Activated CD4-positive, alpha-beta T cell treated with anti-CD3 and anti-CD28 coated beads for 24 hours (primary cell): ENCODE measurements around the gene ZNF541.

Source experiments
- DNase-seq, 2 donors: peaks; one replicate each; pipeline ENCODE4 v3.0.0-alpha.2; 2020; ENCODE audit warnings: low read depth in 2 of 2

Gene ZNF541

DNA sequence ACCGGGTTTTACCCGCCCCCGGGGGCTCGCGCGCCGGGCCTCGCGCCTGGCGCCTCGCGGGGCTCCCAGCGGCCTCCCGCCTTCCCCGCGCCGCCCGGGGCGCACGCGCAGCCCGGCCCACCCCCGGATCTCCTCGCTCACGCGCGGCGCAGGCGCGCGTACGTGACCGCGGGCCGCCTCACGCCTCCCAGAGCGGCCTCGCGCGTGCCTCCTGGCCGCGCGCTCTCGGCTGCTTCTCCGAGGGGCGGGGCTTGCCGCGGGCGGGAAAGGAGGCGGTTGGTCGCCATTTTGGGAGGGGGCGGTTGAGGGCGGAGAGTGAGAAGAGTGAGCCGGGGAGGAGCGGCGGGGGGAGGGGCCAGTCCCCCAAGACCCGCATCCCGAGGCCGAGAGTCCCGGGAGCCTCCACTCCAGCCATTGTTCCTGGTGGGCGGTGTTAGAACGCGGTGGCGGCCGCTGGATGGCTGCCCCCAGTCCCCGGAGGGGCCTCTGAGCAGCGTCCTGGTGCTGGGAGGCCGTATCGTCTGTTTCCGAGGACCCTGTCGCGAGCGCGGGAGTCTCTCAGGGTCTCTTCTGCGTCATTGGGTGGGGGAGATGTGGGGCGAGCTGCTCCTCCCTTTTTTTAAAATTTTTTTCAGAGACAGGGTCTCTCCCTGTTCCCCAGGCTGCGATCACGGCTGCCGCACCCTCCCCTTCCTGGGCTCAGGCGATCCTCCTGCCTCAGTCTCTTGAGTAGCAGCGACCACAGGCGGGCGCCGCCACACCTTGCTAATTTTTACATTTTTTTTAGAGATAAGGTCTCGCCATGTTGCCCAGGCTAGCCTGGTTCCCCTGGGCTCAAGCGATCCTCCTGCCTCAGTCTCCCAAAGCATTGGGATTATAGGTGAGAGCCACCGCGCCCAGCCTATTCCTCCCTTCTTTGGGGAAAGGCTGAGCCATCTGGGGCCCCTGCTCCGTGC, at the start of gene ZNF541:
Gene ZNF541, minus strand, starts transcription at position 78 of the 956 bp plus-strand sequence. CDS start 17,292 bp downstream, outside the sequence.
- peak; percentile 62 to 69 for DNase-seq

GRCh38 chr19:47619763-47620162, 46.8 kb upstream of the ZNF541 start:
- DNase-seq = no peak

GRCh38 chr19:47618771-47619170, 45.8 kb upstream of the ZNF541 start:
- DNase-seq = no peak

DNA sequence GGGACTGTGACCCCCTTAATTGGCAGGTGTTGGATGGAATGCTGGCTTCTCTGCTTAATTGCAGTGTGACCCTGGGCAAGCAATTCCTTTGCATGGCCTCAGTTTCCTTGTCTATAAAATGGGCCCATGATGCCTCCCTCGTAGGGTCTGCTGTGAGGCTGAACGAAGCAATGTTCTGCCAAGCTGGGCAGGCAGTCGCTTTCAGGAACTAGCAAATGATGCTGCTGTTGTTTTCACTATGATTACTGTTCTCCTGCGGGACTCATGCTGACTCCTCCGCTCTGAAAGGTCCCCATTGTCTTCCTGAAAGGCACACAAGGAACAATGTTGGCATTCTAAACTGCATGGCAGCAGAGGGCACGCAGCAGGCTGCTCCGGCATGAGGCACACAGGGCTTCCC, 42.8 kb upstream of the ZNF541 start:
- no peak for DNase-seq

DNA sequence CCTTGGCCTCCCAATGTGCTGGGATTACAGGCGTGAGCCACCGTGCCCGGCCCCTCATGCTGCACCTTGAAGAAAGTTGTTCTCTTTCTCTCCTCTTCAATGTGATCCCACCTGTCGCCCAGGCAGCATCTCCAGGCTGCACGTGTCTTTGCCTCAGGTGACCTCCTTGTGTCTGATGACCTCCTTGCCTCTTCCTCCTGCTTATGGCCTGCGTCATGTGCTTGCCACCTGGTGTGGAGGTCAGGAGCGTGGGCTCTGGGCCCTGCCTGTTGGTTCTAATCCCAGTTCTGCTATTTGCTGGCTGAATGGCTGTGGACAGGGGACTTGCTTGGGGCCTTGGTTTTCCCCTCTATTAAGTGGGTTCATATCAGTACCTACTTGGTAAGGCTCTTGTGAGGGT, 42.3 kb upstream of the ZNF541 start:
- DNase-seq = no peak

DNA sequence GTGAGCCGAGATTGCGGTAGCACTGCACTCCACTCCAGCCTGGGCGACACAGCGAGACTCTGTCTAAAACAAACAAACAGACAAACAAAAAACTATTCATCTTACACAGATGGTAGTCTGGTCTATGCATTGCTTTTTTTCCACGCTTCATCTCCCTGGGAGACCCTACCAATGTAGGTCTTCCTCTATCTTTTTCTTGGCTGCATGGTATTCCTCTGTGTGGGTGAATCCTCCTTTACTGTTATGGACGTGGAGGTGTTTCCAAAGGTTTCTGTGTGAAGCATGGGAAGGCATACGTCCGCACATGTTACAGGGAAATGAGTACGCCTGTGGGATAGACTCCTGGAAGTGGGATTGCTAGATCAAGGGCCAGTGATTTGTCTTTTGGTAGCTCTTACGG, 41.6 kb upstream of the ZNF541 start:
- no peak for DNase-seq

- DNase-seq = no peak
These were observed 41.0 kb upstream of the ZNF541 start for GRCh38 chr19:47614021-47614295.

GRCh38 chr19:47613165-47614020, 40.4 kb upstream of the ZNF541 start:
- DNase-seq = no peak

DNA sequence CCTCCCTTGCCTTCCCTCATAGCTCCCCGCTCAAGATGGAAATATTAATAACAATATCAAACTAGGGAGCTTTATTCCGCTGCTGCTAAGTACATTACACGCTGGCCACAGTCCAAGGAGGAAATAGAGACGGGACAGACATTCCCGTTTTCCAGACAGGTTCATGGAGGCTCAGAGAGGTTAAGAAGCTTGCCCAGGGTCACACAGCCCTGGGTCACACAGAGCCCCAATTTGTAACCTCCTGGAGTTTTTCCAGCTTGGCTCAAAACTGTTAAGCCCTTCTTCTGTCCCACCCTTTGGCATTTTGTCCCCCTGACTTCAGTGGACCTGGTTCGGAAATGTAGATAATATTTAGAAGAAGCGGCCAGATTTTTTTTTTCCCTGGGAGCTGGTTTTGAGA, 38.0 kb upstream of the ZNF541 start:
- DNase-seq = no peak

DNA sequence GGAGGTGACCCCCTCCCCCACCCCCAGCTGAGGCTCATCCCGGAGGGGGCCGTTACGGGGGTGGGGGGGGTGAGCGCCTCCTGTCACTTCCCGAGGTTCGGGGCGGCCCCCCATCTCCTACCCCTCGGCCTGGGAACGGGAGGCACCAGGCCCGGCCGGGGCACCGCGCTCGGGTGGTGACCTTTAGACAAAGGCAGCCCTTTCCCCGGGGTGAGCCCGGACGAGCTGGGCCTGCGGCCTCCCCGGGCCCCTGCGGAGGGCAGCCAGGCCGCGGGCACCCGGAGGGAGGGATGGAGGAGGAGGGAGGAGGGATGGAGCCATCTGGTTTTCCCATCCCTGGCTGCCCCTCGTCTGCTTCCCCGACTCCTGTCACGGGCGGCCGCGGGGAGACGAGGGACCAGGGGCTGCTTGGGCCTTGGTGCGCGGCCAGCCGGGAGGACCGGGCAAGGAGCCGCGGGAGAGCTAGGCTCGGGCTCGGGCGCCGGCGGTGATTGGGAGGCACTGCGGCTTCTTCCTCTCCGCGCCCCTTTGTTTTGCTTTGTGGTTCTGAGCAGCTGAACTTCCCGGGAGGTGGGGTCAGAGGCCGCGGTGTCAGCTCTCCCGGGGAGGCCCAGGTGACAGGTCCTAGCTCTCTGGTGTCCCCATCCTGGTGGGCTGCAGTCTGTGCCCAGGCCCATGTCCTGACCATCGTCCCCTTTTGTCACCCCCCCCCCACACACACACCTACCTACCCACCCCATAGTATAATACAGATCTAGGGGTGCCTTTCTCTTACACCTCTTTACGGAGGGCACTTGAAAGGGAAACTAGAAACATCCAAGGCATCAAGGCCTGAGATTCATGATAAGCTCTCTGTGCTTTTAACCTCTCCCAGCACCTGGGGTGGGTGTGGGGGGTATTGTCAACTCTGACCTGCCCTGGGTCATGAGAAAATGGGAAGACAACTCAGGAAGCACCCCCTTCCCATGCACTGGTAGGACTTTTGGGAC, 37.3 kb upstream of the ZNF541 start:
- DNase-seq = no peak

- DNase-seq = peak; percentile 68 to 72
These were observed 36.3 kb upstream of the ZNF541 start, which contains the start of gene BICRA for GRCh38 chr19:47608969-47609905. Gene BICRA (plus strand): TSS chr19:47609134. CDS start chr19:47673575, 64,441 bp downstream.

GRCh38 chr19:47608074-47608918, 35.3 kb upstream of the ZNF541 start:
- DNase-seq = peak; percentile 89 to 96

- no peak for DNase-seq
These were observed 34.7 kb upstream of the ZNF541 start for GRCh38 chr19:47607564-47608073.

GRCh38 chr19:47603706-47604565, 31.0 kb upstream of the ZNF541 start:
- no peak for DNase-seq

GRCh38 chr19:47601180-47601904, 28.4 kb upstream of the ZNF541 start:
- DNase-seq = no peak

DNA sequence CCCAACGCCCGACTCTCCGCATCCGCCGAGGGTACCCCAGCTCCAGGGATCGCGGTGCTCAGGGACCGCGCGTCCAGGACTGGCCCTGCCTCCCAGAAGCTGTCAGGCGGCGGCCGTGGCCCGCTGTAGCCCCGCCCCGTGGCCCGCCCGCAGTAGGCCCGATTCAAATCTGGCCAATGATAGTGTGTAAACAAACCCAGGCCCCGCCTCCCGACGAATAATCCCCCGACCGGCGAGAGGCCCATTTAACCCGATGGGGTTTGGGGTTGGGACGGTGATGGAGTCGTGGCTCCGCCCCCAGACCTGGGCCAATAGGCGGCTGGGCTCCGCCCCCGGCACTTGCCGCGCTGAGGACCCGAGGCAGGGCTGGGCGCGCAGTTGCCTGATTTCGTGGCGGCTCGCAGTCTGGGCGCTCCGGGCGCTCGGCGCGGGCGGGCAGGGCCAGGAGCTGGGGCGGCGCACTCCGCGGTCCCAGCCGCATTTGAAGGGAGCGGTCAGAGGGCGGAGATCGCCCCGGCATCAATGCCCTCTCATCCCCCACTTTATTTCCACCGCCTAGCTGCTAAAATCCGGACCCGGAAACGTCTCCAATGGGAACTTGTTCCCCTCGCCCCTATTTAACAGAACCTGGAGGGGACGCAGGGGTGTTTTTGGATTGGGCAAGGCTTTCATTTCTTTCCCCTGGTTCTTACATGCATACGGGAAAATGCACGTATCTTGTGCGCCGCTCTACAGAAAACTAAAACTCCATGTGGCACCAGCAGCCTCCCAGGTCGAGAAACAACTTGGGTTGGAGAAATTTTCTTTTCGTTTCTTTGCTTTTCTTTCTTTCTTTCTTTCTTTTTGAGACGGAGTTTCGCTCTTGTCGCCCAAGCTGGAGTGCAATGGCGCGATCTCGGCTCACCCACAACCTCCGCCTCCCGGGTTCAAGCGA, 27.6 kb upstream of the ZNF541 start:
- DNase-seq = peak; percentile 99
